ENCODE results near the gene MTUS2. TPM values are rescaled to one million over a fixed set of nuclear protein-coding genes. Genes with fewer than 3 reads are reported as not detected.

The MTUS2 gene
- total and polyA plus RNA-seq, 4 donors = under 0.01 to 0.70 (median 0.15) TPM

DNA sequence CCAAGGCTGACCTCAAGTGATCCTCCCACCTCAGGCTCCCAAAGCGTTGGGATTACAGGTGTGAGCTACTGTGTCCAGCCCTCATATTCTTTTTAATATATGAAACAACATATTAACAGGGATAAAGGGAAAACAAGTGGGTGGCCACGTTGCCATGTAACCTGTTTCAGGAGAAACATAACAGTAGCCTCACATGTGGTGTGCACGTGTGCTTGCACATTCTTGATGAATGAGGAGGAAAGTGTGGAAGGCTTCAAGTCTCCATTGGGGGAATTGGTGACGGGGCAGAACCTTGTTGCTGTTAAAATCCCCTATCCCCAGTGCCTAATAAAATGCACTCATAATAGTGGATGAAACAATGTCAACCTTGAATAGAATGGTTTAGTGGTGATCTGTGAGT lies 202.3 kb downstream of the MTUS2 start:
- Histone ChIP-seq H3K36me3 (ENCODE audit: control insufficient read depth in 4 of 4, insufficient read depth in 3 of 4, low read depth in 1 of 4, low read length in 3 of 4) (no peaks in the 10 kb centered on the region), H3K4me3 (ENCODE audit: low read depth in 1 of 3, low read length in 3 of 3) (no peak overlapping the region), H3K9me3 (ENCODE audit: control insufficient read depth in 4 of 4, low read length in 3 of 4) (no peaks in the 10 kb centered on the region), H3K4me1 (ENCODE audit: control insufficient read depth in 4 of 4, insufficient read depth in 4 of 4, low read length in 3 of 4) (peaks cover 8 to 20% (median 9%) of the 10 kb centered on the region in 4 donors), H3K27me3 (ENCODE audit: control insufficient read depth in 4 of 4, insufficient read depth in 4 of 4, low read length in 3 of 4) (no peaks in the 10 kb centered on the region), H3K27ac (ENCODE audit: low read depth in 1 of 2, low read length in 2 of 2) (no peak overlapping the region), H3K9ac (ENCODE audit: low read depth in 1 of 2, low read length in 2 of 2) (no peak overlapping the region)
- 94% methylated on average over 4 of the region's 4 CpGs for WGBS
- no peak for DNase-seq (ENCODE audit: low spot score)
- TF ChIP-seq, protein P1, sequence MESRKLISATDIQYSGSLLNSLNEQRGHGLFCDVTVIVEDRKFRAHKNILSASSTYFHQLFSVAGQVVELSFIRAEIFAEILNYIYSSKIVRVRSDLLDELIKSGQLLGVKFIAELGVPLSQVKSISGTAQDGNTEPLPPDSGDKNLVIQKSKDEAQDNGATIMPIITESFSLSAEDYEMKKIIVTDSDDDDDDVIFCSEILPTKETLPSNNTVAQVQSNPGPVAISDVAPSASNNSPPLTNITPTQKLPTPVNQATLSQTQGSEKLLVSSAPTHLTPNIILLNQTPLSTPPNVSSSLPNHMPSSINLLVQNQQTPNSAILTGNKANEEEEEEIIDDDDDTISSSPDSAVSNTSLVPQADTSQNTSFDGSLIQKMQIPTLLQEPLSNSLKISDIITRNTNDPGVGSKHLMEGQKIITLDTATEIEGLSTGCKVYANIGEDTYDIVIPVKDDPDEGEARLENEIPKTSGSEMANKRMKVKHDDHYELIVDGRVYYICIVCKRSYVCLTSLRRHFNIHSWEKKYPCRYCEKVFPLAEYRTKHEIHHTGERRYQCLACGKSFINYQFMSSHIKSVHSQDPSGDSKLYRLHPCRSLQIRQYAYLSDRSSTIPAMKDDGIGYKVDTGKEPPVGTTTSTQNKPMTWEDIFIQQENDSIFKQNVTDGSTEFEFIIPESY (IDR thresholded peaks at IDR 0.05) = no peak
- TF ChIP-seq CTCF (IDR thresholded peaks at IDR 0.05; ENCODE audit: low read depth, low read length, missing input control) (no peak), RAD21 (IDR thresholded peaks at IDR 0.05) (no peak), FOXA1 (IDR thresholded peaks at IDR 0.05) (no peak), FOXA2 (IDR thresholded peaks at IDR 0.05) (no peak), TAF1 (conservative IDR thresholded peaks at IDR 0.05) (no peak), RXRA (IDR thresholded peaks at IDR 0.05) (no peak)

DNA sequence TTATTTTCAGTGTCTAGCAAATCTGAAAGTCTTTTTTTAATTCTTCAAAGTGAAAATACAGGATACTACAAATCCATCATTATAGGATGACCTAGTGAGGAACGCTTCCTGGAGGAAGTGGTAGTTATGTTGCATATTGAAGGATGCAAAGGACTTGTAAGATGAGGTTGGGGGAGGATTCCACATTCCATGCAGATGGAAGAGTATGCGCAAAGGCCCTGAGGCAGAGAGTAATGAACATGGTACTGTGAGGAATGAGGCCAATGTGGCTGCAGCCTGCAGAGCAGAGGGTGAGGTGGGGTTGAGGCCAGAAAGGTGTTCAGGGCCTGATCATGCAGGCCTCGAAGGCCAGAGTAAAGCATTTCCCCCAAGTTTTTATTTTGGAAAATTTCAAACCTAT lies 202.8 kb downstream of the MTUS2 start:
- H3K27me3 ChIP-seq (ENCODE audit: control insufficient read depth in 4 of 4, insufficient read depth in 4 of 4, low read length in 3 of 4) = no peaks in the 10 kb centered on the region
- no peak for DNase-seq (ENCODE audit: low spot score)
- H3K4me1 ChIP-seq (ENCODE audit: control insufficient read depth in 4 of 4, insufficient read depth in 4 of 4, low read length in 3 of 4) = peaks cover 8 to 20% (median 9%) of the 10 kb centered on the region in 4 donors
- no peak for TF ChIP-seq FOXA2 (IDR thresholded peaks at IDR 0.05)
- TF ChIP-seq FOXA1 (IDR thresholded peaks at IDR 0.05) = no peak
- TF ChIP-seq REST (IDR thresholded peaks at IDR 0.05) = no peak
- TF ChIP-seq NR2F2 (IDR thresholded peaks at IDR 0.05) = no peak
- TF ChIP-seq, protein P1 (IDR thresholded peaks at IDR 0.05) = no peak
- TF ChIP-seq HNF4G (IDR thresholded peaks at IDR 0.05) = no peak
- no peak for TF ChIP-seq TAF1 (conservative IDR thresholded peaks at IDR 0.05)
- TF ChIP-seq CTCF (IDR thresholded peaks at IDR 0.05; ENCODE audit: low read depth, low read length, missing input control) = no peak
- TF ChIP-seq GABPA (IDR thresholded peaks at IDR 0.05 in 1 of 2, conservative IDR thresholded peaks at IDR 0.05 in 1 of 2) = no peak
- TF ChIP-seq YY1 (IDR thresholded peaks at IDR 0.05) = no peak
- no peak for TF ChIP-seq RXRA (IDR thresholded peaks at IDR 0.05)
- TF ChIP-seq HNF4A (conservative IDR thresholded peaks at IDR 0.05) = no peak
- no peak for TF ChIP-seq EGR1 (IDR thresholded peaks at IDR 0.05; ENCODE audit: low read depth in 2 of 2)
- no peak for TF ChIP-seq MAX (IDR thresholded peaks at IDR 0.05)
- TF ChIP-seq SP1 (IDR thresholded peaks at IDR 0.05) = no peak
- TF ChIP-seq ATF3 (IDR thresholded peaks at IDR 0.05) = no peak
- no peak for TF ChIP-seq JUND (IDR thresholded peaks at IDR 0.05)
- TF ChIP-seq RAD21 (IDR thresholded peaks at IDR 0.05) = no peak
- H3K27ac ChIP-seq (ENCODE audit: low read depth in 1 of 2, low read length in 2 of 2) = no peak overlapping the region
- 93% methylated on average over 3 of the region's 3 CpGs for WGBS
- no peaks in the 10 kb centered on the region for H3K36me3 ChIP-seq (ENCODE audit: control insufficient read depth in 4 of 4, insufficient read depth in 3 of 4, low read depth in 1 of 4, low read length in 3 of 4)
- H3K9me3 ChIP-seq (ENCODE audit: control insufficient read depth in 4 of 4, low read length in 3 of 4) = no peaks in the 10 kb centered on the region
- no peak overlapping the region for H3K4me3 ChIP-seq (ENCODE audit: low read depth in 1 of 3, low read length in 3 of 3)
- no peak overlapping the region for H3K9ac ChIP-seq (ENCODE audit: low read depth in 1 of 2, low read length in 2 of 2)
